IPS-15b (cell line): ENCODE data around the gene FBXO27.

Source experiments
- H3K27me3 ChIP-seq: one replicate; pipeline ENCODE4 v1.6.1; 2013; ENCODE audit warnings: low read length; ENCODE audit not compliant: control insufficient read depth, insufficient read depth
- H3K36me3 ChIP-seq: one replicate; pipeline ENCODE4 v1.6.1; 2013; ENCODE audit warnings: low read length; ENCODE audit not compliant: control insufficient read depth, insufficient read depth
- H3K4me1 ChIP-seq: one replicate; pipeline ENCODE4 v1.6.1; 2013; ENCODE audit warnings: mild to moderate bottlenecking, low read length; ENCODE audit not compliant: control insufficient read depth, insufficient read depth
- H3K4me3 ChIP-seq: one replicate; pipeline ENCODE4 v1.5.1; 2013; ENCODE audit warnings: low read depth, low read length
- H3K9ac ChIP-seq: one replicate; pipeline ENCODE4 v1.6.1; 2013; ENCODE audit warnings: low read depth, mild to moderate bottlenecking, low read length
- H3K9me3 ChIP-seq: one replicate; pipeline ENCODE4 v1.6.1; 2013; ENCODE audit warnings: mild to moderate bottlenecking, low read length; ENCODE audit not compliant: control insufficient read depth, insufficient read depth

The FBXO27 gene

GRCh38 chr19:39060171-39060570 lies 27.8 kb upstream of the FBXO27 start:
- no peaks in the 10 kb centered on the region for H3K9me3 ChIP-seq
- no peak overlapping the region for H3K9ac ChIP-seq
- no peak overlapping the region for H3K4me3 ChIP-seq
- no peaks in the 10 kb centered on the region for H3K36me3 ChIP-seq
- H3K27me3 ChIP-seq = no peaks in the 10 kb centered on the region
- H3K4me1 ChIP-seq = no peaks in the 10 kb centered on the region

- Histone ChIP-seq H3K36me3 (no peaks in the 10 kb centered on the region), H3K4me3 (no peak overlapping the region), H3K27me3 (no peaks in the 10 kb centered on the region), H3K9ac (no peak overlapping the region), H3K4me1 (no peaks in the 10 kb centered on the region), H3K9me3 (no peaks in the 10 kb centered on the region)
Observed at GRCh38 chr19:39059302-39059701, 27.0 kb upstream of the FBXO27 start.

GRCh38 chr19:39057615-39058014 lies 25.3 kb upstream of the FBXO27 start:
- H3K9me3 ChIP-seq = no peaks in the 10 kb centered on the region
- no peaks in the 10 kb centered on the region for H3K27me3 ChIP-seq
- H3K9ac ChIP-seq = no peak overlapping the region
- H3K4me3 ChIP-seq = no peak overlapping the region
- H3K36me3 ChIP-seq = no peaks in the 10 kb centered on the region
- no peaks in the 10 kb centered on the region for H3K4me1 ChIP-seq

GRCh38 chr19:39054091-39054470 lies 21.7 kb upstream of the FBXO27 start:
- H3K4me3 ChIP-seq = no peak overlapping the region
- H3K36me3 ChIP-seq = no peaks in the 10 kb centered on the region
- no peaks in the 10 kb centered on the region for H3K4me1 ChIP-seq
- no peaks in the 10 kb centered on the region for H3K27me3 ChIP-seq
- H3K9ac ChIP-seq = no peak overlapping the region
- no peaks in the 10 kb centered on the region for H3K9me3 ChIP-seq

GRCh38 chr19:39053276-39054090 lies 21.1 kb upstream of the FBXO27 start:
- Histone ChIP-seq H3K9me3 (no peaks in the 10 kb centered on the region), H3K9ac (no peak overlapping the region), H3K4me3 (no peak overlapping the region), H3K4me1 (no peaks in the 10 kb centered on the region), H3K36me3 (no peaks in the 10 kb centered on the region), H3K27me3 (no peaks in the 10 kb centered on the region)

- Histone ChIP-seq H3K27me3 (no peaks in the 10 kb centered on the region), H3K4me3 (no peak overlapping the region)
Observed at GRCh38 chr19:39052846-39053245, 20.5 kb upstream of the FBXO27 start.

GRCh38 chr19:39052243-39052746 lies 19.9 kb upstream of the FBXO27 start:
- Histone ChIP-seq H3K4me1 (no peaks in the 10 kb centered on the region), H3K27me3 (no peaks in the 10 kb centered on the region), H3K9me3 (no peaks in the 10 kb centered on the region), H3K9ac (no peak overlapping the region), H3K4me3 (no peak overlapping the region), H3K36me3 (no peaks in the 10 kb centered on the region)

More at GRCh38 chr19:39052846-39053245, 20.5 kb upstream of the FBXO27 start:
- Histone ChIP-seq H3K36me3 (no peaks in the 10 kb centered on the region), H3K9ac (no peak overlapping the region), H3K4me1 (no peaks in the 10 kb centered on the region), H3K9me3 (no peaks in the 10 kb centered on the region)

GRCh38 chr19:39047073-39047472 lies 14.7 kb upstream of the FBXO27 start:
- no peaks in the 10 kb centered on the region for H3K36me3 ChIP-seq
- H3K9me3 ChIP-seq = peaks cover 9% of the 10 kb centered on the region
- H3K4me3 ChIP-seq = no peak overlapping the region

GRCh38 chr19:39046037-39046821 lies 13.9 kb upstream of the FBXO27 start:
- no peaks in the 10 kb centered on the region for H3K4me1 ChIP-seq
- H3K27me3 ChIP-seq = no peaks in the 10 kb centered on the region
- H3K9ac ChIP-seq = no peak overlapping the region
- peaks cover 9% of the 10 kb centered on the region for H3K9me3 ChIP-seq
- H3K36me3 ChIP-seq = no peaks in the 10 kb centered on the region
- no peak overlapping the region for H3K4me3 ChIP-seq

More at GRCh38 chr19:39047073-39047472, 14.7 kb upstream of the FBXO27 start:
- Histone ChIP-seq H3K27me3 (no peaks in the 10 kb centered on the region), H3K4me1 (no peaks in the 10 kb centered on the region), H3K9ac (no peak overlapping the region)

GRCh38 chr19:39045506-39045905 lies 13.2 kb upstream of the FBXO27 start:
- Histone ChIP-seq H3K27me3 (no peaks in the 10 kb centered on the region), H3K4me1 (no peaks in the 10 kb centered on the region), H3K9ac (no peak overlapping the region), H3K9me3 (peaks cover 9% of the 10 kb centered on the region), H3K36me3 (no peaks in the 10 kb centered on the region), H3K4me3 (no peak overlapping the region)

- Histone ChIP-seq H3K9ac (no peak overlapping the region), H3K36me3 (no peaks in the 10 kb centered on the region), H3K27me3 (no peaks in the 10 kb centered on the region), H3K4me1 (no peaks in the 10 kb centered on the region), H3K9me3 (no peaks in the 10 kb centered on the region), H3K4me3 (no peak overlapping the region)
Observed at GRCh38 chr19:39038098-39038497, 5.7 kb upstream of the FBXO27 start.

- Histone ChIP-seq H3K4me3 (no peak overlapping the region), H3K9me3 (no peaks in the 10 kb centered on the region), H3K4me1 (no peaks in the 10 kb centered on the region), H3K36me3 (no peaks in the 10 kb centered on the region), H3K9ac (no peak overlapping the region), H3K27me3 (no peaks in the 10 kb centered on the region)
Observed at GRCh38 chr19:39037194-39037593, 4.8 kb upstream of the FBXO27 start.
